Superior temporal gyrus (tissue), 1 donor: Measurements from ENCODE around the gene IER2.
"Not testable (repeated sequence)": the region's sequence is repeated elsewhere in the genome, so short reads cannot be mapped to it uniquely, and the experiment has no call there.

ENCODE experiments used
- DNase-seq: peaks from one replicate; pipeline ENCODE4 v3.0.0-alpha.2; 2016; ENCODE audit errors: extremely low spot score

Gene IER2

GRCh38 chr19:13163609-13164342 lies 13.6 kb downstream of the IER2 start:
- no peak for DNase-seq

- DNase-seq, result no peak
Measured at GRCh38 chr19:13164343-13165161, 14.3 kb downstream of the IER2 start.

- no peak for DNase-seq
Measured at GRCh38 chr19:13165162-13165997, 15.2 kb downstream of the IER2 start.

GRCh38 chr19:13166151-13166550 lies 15.9 kb downstream of the IER2 start:
- DNase-seq, result not testable (repeated sequence)

GRCh38 chr19:13169769-13170168 lies 19.6 kb downstream of the IER2 start:
- no peak for DNase-seq

- no peak for DNase-seq
Measured at GRCh38 chr19:13171146-13171545, 20.9 kb downstream of the IER2 start.

- no peak for DNase-seq
Measured at GRCh38 chr19:13172346-13173138, 22.3 kb downstream of the IER2 start.

- DNase-seq, result no peak
Measured at GRCh38 chr19:13173139-13173737, 23.0 kb downstream of the IER2 start.

GRCh38 chr19:13176345-13176744 lies 26.1 kb downstream of the IER2 start:
- DNase-seq, result no peak

- DNase-seq, result not testable (repeated sequence)
Measured at GRCh38 chr19:13177584-13177983, 27.4 kb downstream of the IER2 start.

GRCh38 chr19:13178291-13178690 lies 28.1 kb downstream of the IER2 start:
- not testable (repeated sequence) for DNase-seq

- DNase-seq, result peak; percentile 66
Measured at GRCh38 chr19:13181747-13182388, 31.7 kb downstream of the IER2 start.

- not testable (repeated sequence) for DNase-seq
Measured at GRCh38 chr19:13184926-13185325, 34.7 kb downstream of the IER2 start.

GRCh38 chr19:13185763-13186657 lies 35.8 kb downstream of the IER2 start:
- DNase-seq, result not testable (repeated sequence)

GRCh38 chr19:13186688-13187087 lies 36.5 kb downstream of the IER2 start:
- not testable (repeated sequence) for DNase-seq

GRCh38 chr19:13187419-13187818 lies 37.2 kb downstream of the IER2 start:
- DNase-seq, result no peak

GRCh38 chr19:13189600-13189999 lies 39.4 kb downstream of the IER2 start:
- no peak for DNase-seq

- no peak for DNase-seq
Measured at GRCh38 chr19:13190781-13191540, 40.8 kb downstream of the IER2 start.

GRCh38 chr19:13195678-13196077 lies 45.5 kb downstream of the IER2 start:
- no peak for DNase-seq
